Neural cell (in vitro differentiated cells): ENCODE measurements around the gene ADH4. TPM values are rescaled to one million over a fixed set of nuclear protein-coding genes. Genes with fewer than 3 reads are reported as not detected.

ENCODE experiments used
- H2AFZ ChIP-seq: fragments of 200-600, 300-800 bp; sonication (generic), shearing (Covaris generic); 2 replicates; pipeline ENCODE4 v1.6.0; 2014; ENCODE audit warnings: low read depth, mild to moderate bottlenecking, antibody characterized with exemption, low read length, moderate library complexity
- H3F3A ChIP-seq: fragments of 200-600 bp; shearing (Covaris generic); 2 replicates; pipeline ENCODE4 v1.6.1; 2016; ENCODE audit warnings: mild to moderate bottlenecking, moderate library complexity, mixed read lengths, antibody characterized with exemption, low read length; ENCODE audit not compliant: insufficient read depth, poor library complexity, severe bottlenecking
- H3K27ac ChIP-seq: fragments of 200-600, 300-800 bp; sonication (generic), shearing (Covaris generic); 2 replicates; pipeline ENCODE4 v1.5.1; 2014; ENCODE audit warnings: mild to moderate bottlenecking, low read length, moderate library complexity
- H3K27me3 ChIP-seq: fragments of 300-800, 200-600 bp; sonication (generic), shearing (Covaris generic); 2 replicates; pipeline ENCODE4 v1.6.0; 2014; ENCODE audit warnings: mild to moderate bottlenecking, low read depth, low read length, moderate library complexity; ENCODE audit not compliant: insufficient read depth
- H3K36me3 ChIP-seq: fragments of 300-800, 200-600 bp; sonication (generic), shearing (Covaris generic); 2 replicates; pipeline ENCODE4 v1.5.1; 2014; ENCODE audit warnings: mild to moderate bottlenecking, antibody characterized with exemption, low read length, moderate library complexity; ENCODE audit not compliant: insufficient read depth
- H3K4me2 ChIP-seq: fragments of 300-800, 200-600 bp; sonication (generic), shearing (Covaris generic); 2 replicates; pipeline ENCODE4 v1.6.0; 2014; ENCODE audit warnings: mild to moderate bottlenecking, low read length
- H3K4me3 ChIP-seq: fragments of 300-800, 200-600 bp; sonication (generic), shearing (Covaris generic); 2 replicates; pipeline ENCODE4 v1.5.1; 2014; ENCODE audit warnings: mild to moderate bottlenecking, low read length, moderate library complexity
- H3K79me2 ChIP-seq: fragments of 200-600 bp; shearing (Covaris generic); replicated peaks from 2 replicates; pipeline ENCODE4 v1.6.0; 2014; ENCODE audit warnings: mild to moderate bottlenecking, low read length, moderate library complexity; ENCODE audit not compliant: insufficient read depth
- H3K9ac ChIP-seq: fragments of 300-800, 200-600 bp; sonication (generic), shearing (Covaris generic); 2 replicates; pipeline ENCODE4 v1.6.1; 2016; ENCODE audit warnings: mild to moderate bottlenecking, low read length, mixed read lengths
- H3K9me2 ChIP-seq: fragments of 200-600 bp; shearing (Covaris generic); 2 replicates; pipeline ENCODE4 v1.6.1; 2016; ENCODE audit warnings: mild to moderate bottlenecking, low read length, mixed read lengths; ENCODE audit not compliant: insufficient read depth
- H3K9me3 ChIP-seq: fragments of 200-600, 300-800 bp; sonication (generic), shearing (Covaris generic); 2 replicates; pipeline ENCODE4 v1.6.1; 2016; ENCODE audit warnings: mild to moderate bottlenecking, mixed run types, low read length, moderate library complexity, mixed read lengths
- H4K20me1 ChIP-seq: fragments of 200-600 bp; shearing (Covaris generic); 2 replicates; pipeline ENCODE4 v1.6.1; 2016; ENCODE audit warnings: mild to moderate bottlenecking, mixed run types; ENCODE audit not compliant: insufficient read depth
- EP300 ChIP-seq: fragments of 450-650 bp; conservative IDR thresholded peaks from 2 replicates; pipeline ENCODE4 v1.6.1; 2014; ENCODE audit warnings: antibody characterized with exemption, mild to moderate bottlenecking, moderate library complexity; ENCODE audit not compliant: poor library complexity, severe bottlenecking
- EZH2 ChIP-seq: fragments of 200-600, 300-800 bp; shearing (Covaris generic), sonication (generic); IDR thresholded peaks from 2 replicates; pipeline ENCODE4 v1.6.1; 2014; ENCODE audit warnings: antibody characterized with exemption, low read length, borderline replicate concordance, mild to moderate bottlenecking; ENCODE audit not compliant: insufficient read depth, poor library complexity, severe bottlenecking
- MXI1 ChIP-seq: fragments of 450-650 bp; conservative IDR thresholded peaks from 2 replicates; pipeline ENCODE4 v1.6.1; 2014; ENCODE audit warnings: antibody characterized with exemption, mild to moderate bottlenecking; ENCODE audit not compliant: poor library complexity, severe bottlenecking
- POLR2AphosphoS5 ChIP-seq: IDR thresholded peaks from 2 replicates; pipeline ENCODE4 v1.6.1; 2012
- RAD21 ChIP-seq: fragments of 450-650 bp; conservative IDR thresholded peaks from 2 replicates; pipeline ENCODE4 v1.6.1; 2014; ENCODE audit warnings: antibody characterized with exemption, mild to moderate bottlenecking, moderate library complexity
- REST ChIP-seq: IDR thresholded peaks from 2 replicates; pipeline ENCODE4 v1.6.1; 2012; ENCODE audit warnings: borderline replicate concordance
- SMC3 ChIP-seq: fragments of 450-650 bp; conservative IDR thresholded peaks from 2 replicates; pipeline ENCODE4 v1.6.1; 2014; ENCODE audit warnings: antibody characterized with exemption, mild to moderate bottlenecking, moderate library complexity; ENCODE audit not compliant: poor library complexity
- TAF1 ChIP-seq: IDR thresholded peaks from 2 replicates; pipeline ENCODE4 v1.6.1; 2012; ENCODE audit warnings: low read depth
- polyA plus RNA-seq: library from polyadenylated mRNA; depleted of rRNA; stranded (reverse); fragments of >200 nt; gene quantifications from 2 replicates; pipeline ENCODE4 v1.2.3, GENCODE V29; 2014
- TF ChIP-seq, protein P1 (sequence below): fragments of 450-650 bp; IDR thresholded peaks from 2 replicates; pipeline ENCODE4 v1.5.1; 2014; ENCODE audit warnings: antibody characterized with exemption, mild to moderate bottlenecking, moderate library complexity; ENCODE audit not compliant: poor library complexity, severe bottlenecking

Gene ADH4
- polyA plus RNA-seq, 1 donor from 2014 or later: not detected

DNA sequence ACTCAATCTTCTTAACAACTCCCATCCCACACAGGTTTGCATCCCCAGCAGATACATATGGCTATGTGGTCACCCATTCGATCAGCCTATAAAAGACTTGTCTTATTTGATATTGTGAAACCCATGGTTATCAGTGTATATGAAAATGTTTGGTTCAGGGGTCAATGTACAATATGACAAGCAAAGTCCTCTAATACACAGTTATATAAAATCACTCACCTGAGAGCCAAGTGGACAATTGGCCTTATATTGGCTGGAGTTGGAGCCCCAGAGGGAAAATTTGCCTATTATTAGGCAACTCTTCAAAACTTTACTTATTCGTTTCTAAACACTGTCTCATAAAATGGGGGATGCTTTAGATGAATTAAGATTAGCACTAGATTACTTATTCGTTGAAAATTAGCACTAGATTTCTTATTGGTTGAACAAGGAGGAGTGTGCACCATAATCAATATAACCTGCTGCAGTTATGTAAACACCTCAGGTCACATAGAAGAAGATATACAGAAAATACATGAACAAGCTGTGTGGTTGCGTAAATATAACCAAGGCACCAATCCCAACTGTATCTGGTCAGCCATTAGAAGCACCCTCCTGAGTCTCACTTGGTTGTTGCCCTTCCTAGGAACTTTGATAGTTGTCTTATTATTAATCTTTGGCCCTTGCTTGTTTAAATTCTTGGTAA lies 10.7 kb upstream of the ADH4 start:
- H4K20me1 ChIP-seq: no peaks in the 10 kb centered on the region
- no peaks in the 10 kb centered on the region for H3K36me3 ChIP-seq
- no peaks in the 10 kb centered on the region for H3K9me2 ChIP-seq
- H3K27ac ChIP-seq: no peak overlapping the region
- H3K27me3 ChIP-seq: no peaks in the 10 kb centered on the region
- H3K79me2 ChIP-seq: no peaks in the 10 kb centered on the region
- no peak overlapping the region for H3K4me2 ChIP-seq
- no peak overlapping the region for H2AFZ ChIP-seq
- TF ChIP-seq REST (no peak), EZH2 (no peak), SMC3 (no peak), POLR2AphosphoS5 (no peak), TAF1 (no peak), MXI1 (no peak), EP300 (no peak), RAD21 (no peak)
- TF ChIP-seq, protein P1, sequence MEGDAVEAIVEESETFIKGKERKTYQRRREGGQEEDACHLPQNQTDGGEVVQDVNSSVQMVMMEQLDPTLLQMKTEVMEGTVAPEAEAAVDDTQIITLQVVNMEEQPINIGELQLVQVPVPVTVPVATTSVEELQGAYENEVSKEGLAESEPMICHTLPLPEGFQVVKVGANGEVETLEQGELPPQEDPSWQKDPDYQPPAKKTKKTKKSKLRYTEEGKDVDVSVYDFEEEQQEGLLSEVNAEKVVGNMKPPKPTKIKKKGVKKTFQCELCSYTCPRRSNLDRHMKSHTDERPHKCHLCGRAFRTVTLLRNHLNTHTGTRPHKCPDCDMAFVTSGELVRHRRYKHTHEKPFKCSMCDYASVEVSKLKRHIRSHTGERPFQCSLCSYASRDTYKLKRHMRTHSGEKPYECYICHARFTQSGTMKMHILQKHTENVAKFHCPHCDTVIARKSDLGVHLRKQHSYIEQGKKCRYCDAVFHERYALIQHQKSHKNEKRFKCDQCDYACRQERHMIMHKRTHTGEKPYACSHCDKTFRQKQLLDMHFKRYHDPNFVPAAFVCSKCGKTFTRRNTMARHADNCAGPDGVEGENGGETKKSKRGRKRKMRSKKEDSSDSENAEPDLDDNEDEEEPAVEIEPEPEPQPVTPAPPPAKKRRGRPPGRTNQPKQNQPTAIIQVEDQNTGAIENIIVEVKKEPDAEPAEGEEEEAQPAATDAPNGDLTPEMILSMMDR: no peak
- H3K4me3 ChIP-seq: no peak overlapping the region
- H3K9me3 ChIP-seq: peaks cover 4% of the 10 kb centered on the region
- no peak overlapping the region for H3K9ac ChIP-seq
- no peaks in the 10 kb centered on the region for H3F3A ChIP-seq

DNA sequence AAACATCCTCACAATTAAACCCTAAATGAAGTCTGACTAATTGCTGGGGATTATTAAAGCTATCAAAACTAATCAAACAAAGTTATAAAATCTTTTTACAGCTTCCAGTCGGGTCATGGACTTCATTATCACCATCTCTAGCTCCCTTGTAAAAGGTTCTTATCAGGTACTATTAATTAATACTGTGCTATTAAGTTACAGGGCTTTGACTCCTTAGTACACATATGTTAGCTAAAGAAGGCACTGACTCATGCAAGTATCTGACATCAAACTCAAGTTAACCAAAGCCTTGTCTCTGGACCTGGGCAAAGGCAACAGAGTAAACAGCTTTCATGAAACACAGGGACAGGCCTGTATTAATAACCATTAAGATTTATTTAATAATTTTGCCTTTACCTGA lies 7.9 kb upstream of the ADH4 start:
- Histone ChIP-seq H3K27ac (no peak overlapping the region), H3K9me2 (no peaks in the 10 kb centered on the region), H3K4me2 (no peak overlapping the region), H3K27me3 (no peaks in the 10 kb centered on the region), H3K4me3 (no peak overlapping the region), H2AFZ (no peak overlapping the region), H3K9me3 (peaks cover 4% of the 10 kb centered on the region), H3K36me3 (no peaks in the 10 kb centered on the region), H3K9ac (no peak overlapping the region), H3K79me2 (no peaks in the 10 kb centered on the region), H4K20me1 (no peaks in the 10 kb centered on the region), H3F3A (no peaks in the 10 kb centered on the region)
- TF ChIP-seq MXI1 (no peak), SMC3 (no peak), EP300 (no peak), RAD21 (no peak), TAF1 (no peak)
- TF ChIP-seq, protein P1: no peak
